ENCODE measurements around the gene GIPC3.

The GIPC3 gene, protein sequence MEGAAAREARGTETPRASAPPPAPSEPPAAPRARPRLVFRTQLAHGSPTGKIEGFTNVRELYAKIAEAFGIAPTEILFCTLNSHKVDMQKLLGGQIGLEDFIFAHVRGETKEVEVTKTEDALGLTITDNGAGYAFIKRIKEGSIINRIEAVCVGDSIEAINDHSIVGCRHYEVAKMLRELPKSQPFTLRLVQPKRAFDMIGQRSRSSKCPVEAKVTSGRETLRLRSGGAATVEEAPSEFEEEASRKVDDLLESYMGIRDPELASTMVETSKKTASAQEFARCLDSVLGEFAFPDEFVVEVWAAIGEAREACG

DNA sequence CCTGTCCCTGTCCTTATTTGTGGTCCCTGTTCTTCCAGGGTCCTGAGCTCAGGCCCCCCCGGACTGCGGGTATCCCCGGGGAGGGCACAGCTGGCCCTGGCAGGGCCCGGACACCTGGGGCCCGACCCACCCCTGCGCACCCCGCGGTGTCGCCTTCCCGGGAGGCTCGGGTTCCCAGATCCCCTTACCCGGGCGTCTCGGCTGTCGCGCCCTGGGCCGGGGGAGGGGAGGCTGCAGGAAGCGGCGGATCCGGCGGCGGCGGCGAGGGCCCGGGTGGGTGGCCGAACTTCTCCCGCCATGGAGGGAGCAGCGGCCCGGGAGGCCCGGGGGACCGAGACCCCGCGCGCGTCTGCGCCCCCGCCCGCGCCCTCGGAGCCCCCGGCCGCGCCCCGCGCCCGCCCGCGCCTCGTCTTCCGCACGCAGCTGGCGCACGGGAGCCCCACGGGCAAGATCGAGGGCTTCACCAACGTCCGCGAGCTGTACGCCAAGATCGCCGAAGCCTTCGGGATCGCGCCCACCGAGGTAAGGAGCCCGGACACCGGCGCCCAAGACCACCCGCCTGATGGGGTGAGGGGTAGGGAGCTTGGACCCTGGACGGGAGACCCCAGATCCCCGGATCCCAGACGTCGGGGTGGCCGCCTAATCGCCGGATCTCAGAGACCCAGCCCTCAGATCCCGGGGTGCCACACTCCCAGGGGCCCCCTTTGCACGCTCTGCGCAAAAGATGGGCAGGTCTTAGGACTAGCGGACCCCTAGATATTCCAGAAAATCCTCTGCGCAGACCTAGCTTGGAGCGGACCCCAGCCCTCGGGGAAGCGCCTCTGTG lies at the start of gene GIPC3:
Gene GIPC3, plus strand, starts transcription at position 178 of the 826 bp plus-strand sequence. Its CDS starts 120 bp downstream, at position 298.
- DNase-seq (ENCODE audit: low spot score) = no peak

DNA sequence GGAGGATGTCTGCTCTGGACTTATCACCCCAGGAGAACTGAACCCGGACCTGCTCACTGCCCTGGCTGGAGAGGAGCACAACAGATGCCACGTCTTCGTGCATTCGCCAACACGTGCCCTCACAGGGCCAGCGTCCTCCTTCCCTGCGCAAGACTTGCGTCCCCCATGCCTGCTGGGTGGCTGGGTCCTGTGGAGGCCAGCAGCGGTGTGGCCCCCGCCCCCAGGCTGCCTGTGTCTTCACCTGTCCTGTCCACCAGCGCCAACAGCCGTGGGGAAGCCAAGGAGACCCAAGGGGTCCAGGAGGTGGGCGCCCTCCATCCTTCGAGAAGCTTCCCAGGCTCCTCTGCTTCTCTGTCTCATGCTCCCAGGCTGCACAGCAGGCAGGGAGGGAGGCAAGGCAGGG lies 49.7 kb upstream of the GIPC3 start:
- no peak for DNase-seq (ENCODE audit: low spot score)

DNA sequence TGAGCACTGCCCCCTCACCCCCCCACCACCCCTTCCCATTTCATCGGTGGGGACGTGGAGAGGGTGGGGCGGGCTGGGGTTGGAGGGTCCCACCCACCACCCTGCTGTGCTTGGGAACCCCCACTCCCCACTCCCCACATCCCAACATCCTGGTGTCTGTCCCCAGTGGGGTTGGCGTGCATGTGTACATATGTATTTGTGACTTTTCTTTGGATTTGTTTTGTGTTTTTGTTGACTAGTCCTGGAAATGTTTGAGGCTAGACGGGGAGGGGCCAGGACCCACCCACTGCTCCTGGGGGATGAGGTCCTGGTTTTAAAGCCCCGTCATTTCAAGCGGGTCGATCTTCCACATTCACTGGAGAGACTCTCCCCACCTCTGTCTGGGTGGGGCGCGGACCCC lies 49.3 kb upstream of the GIPC3 start:
- DNase-seq (ENCODE audit: low spot score) = no peak

DNA sequence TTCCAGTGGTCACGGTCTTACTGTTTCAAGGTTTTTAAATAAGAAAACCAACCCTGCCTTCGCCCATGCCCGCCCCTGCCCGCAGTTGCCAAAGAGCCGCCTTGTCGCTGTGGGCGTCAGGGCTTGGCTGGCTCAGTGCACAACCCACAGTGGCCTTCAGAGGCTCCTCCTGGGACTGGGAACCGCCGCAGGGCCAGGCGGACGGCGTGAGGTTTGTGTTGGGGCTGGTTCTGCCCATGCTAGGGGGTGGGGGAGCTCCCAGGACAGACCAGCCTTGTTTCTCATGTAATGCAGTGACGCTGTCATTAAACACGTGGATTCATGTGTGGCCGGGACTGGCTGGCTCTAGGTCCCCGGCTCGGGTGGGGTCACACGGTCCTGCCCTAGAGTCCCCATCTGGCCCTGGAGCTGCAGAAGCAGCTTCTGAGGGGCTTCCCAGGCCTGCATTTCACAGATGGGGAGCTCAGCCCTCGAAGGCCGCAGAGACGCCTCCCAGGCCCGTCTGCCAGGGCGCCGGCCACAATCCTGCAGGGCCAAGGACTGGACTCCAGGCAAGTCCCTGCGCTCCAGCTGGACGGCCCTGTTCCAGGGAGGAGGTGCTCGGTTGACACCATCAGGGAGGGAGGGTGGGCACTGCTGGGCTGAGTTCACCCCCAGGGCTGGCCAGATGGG lies 48.7 kb upstream of the GIPC3 start:
- DNase-seq (ENCODE audit: low spot score) = peak; percentile 38

DNA sequence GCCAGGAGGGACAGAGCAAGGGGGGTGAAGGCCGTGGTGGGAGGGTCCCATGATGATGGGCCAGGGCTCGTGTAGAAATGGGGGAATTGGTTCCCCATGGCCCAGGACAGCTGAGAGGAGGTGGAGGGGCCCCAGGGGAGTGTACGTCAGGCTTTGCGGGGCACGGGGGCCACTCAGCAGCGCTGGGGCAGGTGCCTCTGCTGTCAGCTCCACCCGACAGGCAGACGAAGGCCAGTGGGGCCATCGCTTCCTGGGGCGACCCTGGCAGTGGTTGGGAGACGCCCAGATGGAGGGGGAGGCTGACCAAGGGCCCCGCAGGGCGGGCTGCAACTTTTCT lies 48.2 kb upstream of the GIPC3 start:
- no peak for DNase-seq (ENCODE audit: low spot score)

DNA sequence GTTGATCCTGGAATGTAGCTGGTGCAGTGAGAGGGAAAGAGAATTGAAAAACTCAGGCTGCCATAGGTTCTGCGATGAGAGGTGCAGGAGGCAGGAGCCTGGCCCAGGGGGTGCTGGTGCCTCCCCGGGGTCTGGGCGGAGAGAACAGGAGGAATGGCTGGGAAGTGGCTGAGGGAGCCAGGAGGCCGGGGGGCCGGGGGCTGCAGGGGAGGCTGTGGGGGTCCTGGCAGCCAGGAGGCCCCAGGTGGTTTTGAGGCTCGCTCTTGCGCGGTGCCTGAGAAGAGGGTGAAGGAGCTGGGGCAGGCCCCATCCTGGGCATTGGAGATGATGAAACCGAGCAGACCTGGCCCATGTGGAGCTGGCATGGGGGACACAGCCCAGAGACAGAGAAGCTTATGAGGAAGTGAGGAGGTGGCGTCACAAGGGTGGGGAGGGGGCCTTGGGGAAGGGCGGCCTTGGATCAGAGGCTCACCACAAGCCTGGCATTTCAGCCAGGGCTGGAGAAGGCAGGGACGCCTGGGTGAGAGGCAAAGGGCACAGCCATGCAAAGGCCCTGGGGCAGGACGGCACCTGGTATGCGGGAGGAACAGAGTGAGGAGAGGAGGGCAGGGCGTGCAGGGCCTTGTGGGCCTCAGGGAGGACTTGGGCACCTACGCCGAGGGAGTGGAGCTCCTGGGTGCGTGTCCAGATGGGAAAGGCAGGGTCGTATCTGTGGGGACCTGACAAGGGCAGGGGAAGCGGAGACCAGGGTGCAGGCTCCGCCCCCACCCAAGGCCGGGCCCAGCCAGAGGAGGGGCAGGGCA lies 47.6 kb upstream of the GIPC3 start:
- no peak for DNase-seq (ENCODE audit: low spot score)

DNA sequence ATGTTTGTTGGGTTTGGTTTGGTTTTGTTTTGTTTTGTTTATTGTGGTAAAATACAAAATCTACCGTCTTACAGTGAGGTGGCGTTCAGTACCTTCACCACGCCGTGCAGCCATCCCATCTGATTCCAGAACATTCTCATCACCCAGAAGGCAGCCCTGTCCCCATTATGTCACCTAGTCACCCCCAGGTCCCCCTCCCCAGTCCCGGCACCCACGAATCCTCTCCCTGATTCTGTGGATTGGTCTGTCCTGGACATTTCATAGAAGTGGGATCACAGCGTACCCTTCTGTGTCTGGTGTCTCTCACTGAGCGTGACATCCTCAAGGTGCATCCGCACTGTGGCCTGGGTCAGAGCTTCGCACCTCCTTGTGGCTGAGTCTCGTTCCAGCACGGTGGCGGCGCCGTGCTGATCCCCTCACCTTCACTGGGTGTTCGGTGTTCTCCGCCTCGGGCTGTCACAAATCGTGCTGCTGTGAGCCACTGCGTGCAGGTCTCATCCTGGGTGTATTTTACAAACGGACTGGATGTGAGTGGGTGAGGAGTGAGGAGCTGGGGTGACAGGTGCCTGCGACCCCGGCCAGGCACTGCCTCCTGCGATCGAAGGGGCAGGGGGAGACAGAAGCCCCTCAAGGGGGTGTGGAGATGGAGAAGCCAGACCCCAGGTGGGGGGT lies 46.9 kb upstream of the GIPC3 start:
- DNase-seq (ENCODE audit: low spot score) = no peak

DNA sequence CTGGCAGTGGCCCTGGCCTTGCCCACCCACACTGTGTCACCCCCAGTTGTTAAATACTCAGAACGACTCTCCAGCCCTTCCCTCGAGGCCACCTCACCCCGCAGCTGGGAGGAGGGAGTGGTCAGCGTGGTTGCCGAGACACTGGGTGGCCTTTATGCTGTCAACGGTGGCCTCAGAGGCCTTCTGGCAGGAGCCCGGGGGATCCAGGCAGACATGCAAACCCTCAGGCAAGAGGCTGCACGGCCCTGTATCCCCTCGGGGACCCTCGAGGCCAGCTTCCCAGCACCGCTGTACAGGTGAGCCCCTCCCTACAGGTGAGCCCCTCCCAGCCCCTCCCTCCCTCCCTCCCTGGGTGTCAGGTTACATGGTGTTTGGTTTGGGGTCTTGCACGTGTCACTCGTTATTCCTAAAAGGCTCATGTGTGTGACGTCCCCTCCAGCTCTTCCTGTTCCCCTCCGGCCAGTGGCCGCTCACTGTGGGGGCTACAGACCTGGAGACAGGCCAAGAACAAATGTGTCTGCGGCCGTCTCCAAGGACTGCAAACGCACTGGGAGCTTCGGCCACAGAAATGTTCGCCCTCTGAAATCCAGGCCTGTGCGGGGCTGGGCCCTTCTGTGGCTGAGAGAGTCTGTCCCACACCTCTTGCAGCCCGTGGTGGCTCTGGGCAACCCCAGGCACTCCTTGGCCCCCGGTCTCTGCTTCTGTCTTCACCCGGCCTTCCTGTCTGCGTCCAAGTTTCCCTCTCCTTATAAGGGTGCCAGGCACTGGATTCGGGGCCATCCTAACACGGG lies 46.1 kb upstream of the GIPC3 start, which contains the start of gene TEKTIP1:
Gene TEKTIP1, plus strand, starts transcription at position 210 of the 791 bp plus-strand sequence. Its CDS starts 4 bp downstream, at position 214.
- peak; percentile 33 for DNase-seq (ENCODE audit: low spot score)

DNA sequence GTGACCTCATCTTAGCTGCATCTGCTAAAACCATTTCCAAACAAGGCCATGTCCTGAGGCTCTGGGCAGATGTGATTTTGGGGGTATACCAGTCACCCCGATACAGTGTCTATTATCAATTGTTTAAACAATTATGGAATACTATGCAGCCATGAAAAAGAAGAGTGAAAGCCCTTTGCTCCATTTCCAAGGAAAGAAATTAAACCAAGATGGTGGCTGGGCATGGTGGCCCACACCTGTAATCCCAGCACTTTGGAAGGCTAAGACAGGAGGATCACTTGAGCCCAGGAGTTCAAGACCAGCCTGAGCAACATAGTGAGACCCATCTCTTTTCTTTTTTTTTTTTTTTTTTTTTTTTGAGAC lies 45.5 kb upstream of the GIPC3 start:
- DNase-seq (ENCODE audit: low spot score) = no peak

DNA sequence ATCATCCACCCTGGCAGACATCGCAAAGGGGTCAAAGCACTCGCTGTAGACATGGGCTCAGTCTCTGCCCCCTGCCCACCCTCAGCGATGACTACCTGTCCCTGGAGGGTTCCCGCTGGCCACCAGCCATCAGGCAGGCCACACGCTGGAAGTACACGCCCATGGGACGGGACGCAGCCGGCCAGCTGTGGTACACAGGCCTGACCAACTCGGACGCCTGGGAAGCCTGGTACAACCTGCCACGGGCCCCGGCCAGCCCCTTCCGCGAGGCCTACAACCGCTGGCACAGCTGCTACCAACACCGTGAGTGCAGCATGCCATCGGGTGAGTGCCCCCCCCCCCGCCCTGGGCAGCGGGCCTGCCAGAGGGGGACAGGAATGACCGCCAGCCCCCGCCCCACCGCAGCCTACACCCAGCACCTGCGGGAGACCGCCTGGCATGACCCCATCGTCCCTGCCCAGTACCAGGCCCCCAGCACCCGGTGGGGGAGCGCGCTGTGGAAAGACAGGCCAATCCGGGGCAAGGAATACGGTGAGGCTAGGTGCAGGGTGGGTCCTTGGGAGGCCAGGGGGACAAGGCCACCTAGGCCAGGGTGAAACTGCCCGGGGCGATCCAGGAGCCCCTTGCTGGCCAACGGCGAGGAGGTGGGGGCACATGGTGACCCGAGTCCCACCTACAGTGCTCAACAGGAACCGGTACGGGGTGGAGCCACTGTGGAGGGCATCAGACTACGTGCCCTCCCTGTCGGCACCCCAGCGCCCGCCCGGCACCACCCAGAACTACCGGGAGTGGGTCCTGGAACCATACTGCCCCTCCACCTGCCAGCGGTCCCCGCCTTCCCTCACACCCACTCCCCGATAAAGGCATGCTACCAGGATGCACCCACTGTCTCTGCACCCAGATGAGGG lies 41.9 kb upstream of the GIPC3 start:
- no peak for DNase-seq (ENCODE audit: low spot score)

DNA sequence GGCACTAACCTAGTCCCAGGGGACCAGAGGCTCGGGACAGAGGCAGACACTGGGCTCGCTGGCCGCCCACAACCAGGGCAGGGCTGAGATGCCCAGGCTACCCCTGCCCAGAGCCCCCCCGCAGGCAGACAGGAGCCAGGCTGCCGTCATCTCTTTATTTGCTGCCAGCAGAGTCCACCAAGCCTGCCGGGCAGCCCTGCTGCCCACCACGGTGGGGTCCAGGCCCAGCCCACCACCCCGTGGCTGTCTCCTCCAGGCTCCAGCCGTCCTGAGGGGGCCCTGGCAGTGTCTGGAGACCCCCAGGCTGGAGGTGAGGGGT lies 41.3 kb upstream of the GIPC3 start:
- DNase-seq (ENCODE audit: low spot score) = no peak

DNA sequence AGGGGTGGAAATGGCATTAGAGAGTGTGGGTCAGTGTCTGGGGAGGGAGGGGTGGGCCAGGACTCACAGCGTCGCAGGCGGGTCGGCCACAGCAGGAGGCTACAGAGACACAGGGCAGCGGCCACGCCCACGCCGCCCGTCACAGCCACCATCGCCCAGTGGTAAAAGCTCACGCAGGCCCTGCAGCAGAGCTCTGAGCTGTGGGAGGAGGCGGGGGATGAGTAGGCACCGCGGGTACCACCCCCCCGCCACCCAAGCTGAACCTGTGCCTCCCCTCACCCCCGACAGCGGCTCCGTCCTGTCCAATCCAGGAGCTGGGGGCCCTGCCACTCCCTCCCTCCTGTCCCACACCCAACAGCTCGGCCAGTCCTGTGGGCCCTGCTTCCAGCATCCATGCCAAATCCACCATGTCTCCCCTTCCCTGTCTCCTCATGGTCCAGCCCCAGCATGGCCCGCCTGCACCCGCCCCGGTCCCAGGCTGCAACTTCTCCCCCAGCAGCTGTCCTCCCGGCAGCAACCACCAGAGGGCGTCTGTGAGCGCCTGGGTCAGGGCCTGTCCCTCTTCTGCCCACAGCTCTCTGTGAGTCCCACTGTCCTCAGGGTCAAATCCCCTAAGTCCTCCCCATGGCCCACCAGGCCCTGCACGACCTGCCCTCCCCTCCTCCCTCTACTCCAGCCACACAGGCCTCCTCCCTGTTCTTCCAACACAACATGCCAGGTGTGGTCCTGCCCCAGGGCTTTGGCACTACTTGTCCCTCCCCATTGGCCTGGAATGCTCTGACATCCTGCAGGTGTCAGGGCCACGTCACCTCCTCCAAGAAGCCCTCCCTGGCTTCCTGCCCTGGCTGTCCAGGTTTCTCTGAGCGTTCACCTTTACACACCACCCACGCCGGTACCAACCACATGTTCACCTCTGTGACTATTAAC lies 40.3 kb upstream of the GIPC3 start:
- peak; percentile 61 for DNase-seq (ENCODE audit: low spot score)

DNA sequence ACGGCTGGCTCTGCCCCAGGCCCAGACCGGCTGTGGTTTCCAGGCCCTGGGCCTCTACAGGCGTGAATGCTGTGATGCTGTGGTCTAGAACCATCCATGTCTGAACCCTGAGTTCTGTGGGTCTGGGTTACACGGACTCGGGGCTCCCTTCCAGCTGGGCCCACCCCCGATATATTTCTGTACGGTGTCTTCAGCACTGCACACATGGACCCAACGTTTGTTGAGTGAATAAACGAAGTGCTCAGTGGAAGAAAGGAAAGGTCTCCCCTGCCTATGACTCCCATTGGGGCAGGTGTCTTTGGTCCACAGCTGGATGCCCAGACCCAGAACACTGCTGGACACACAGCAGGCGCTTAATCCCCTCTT lies 39.6 kb upstream of the GIPC3 start:
- DNase-seq (ENCODE audit: low spot score) = no peak

DNA sequence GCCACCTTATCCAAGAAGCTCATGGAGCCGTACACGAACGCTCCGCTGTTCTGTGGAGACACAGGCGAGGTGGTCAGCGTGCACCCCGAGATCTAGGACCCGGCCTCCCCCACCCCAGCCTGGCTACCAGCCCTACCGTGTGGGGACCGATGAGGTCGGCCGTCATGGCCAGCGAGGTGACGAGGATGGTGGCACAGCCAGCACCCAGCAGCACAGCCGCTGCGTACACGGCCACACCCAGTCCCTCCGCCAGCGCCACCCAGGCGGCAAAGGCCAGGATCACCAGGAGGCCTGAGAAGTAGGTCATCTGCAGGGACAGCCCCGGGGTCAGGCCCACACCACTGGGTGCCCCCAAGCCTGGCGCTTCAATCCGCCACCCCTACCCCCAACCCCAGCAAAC lies 39.2 kb upstream of the GIPC3 start:
- no peak for DNase-seq (ENCODE audit: low spot score)

DNA sequence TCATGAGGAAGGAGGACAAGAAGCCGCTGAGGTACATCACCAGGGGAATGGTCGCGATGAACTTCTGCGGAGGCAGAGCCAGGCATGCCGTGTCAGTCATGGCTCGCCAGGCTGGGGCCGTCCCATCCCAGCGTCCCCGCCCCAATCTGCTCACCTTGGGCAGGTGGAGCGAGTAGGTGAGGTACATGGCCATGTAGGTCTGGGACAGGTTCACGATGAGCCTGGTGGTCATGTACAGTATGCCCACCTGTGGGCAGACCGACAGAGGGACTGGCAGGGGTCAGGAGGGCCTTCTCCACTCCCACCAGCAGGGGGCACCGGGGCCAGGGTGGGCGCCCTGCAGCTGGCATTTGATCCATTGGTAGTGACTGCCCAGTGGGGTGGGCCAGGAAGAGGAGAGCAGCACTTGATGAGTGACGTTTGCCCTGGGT lies 38.0 kb upstream of the GIPC3 start:
- DNase-seq (ENCODE audit: low spot score) = no peak

DNA sequence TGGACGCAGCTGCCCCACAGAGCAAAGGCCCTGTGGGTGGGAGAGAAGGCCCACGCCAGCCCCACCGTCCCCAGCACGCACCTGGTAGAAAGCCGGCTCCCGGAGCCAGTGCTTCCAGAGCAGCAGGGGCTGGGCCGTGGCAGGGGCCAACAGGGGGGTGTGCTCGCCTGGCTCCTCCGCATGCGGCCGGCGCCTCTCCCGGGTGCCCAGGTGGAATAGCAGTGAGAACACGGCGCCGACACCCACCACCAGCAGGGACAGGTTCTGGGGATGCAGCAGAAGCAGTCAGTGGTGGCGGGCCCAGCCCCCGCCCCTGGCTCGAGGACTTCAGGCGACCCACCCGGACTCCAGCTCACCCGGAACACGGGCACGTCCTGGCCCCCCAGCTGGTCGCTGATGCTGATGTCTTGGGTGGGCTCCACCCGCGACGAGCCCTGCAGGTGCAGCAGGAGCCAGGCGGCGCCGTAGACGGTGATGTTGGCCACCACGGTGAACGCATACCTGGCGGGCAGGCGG lies 37.5 kb upstream of the GIPC3 start:
- DNase-seq (ENCODE audit: low spot score) = no peak

DNA sequence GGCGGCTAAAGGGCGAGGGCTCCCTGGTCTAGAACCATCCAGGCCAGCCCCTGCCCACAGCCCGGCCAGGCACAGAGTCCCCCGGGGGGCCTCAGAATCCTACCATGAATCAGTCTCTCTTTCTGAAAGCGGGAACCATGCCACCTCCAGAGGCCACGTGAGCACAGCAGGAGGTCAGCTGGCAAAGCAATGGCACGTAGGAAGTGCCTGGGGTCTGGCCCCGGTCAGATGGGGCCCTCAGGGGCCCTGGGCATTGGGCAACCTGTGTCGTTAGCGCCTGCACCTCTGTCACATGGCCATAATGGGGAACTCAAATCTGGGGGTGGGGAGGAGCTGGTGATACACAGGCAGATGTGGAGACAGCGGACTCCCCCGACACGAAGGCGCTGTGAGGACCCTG lies 36.7 kb upstream of the GIPC3 start:
- DNase-seq (ENCODE audit: low spot score) = no peak

DNA sequence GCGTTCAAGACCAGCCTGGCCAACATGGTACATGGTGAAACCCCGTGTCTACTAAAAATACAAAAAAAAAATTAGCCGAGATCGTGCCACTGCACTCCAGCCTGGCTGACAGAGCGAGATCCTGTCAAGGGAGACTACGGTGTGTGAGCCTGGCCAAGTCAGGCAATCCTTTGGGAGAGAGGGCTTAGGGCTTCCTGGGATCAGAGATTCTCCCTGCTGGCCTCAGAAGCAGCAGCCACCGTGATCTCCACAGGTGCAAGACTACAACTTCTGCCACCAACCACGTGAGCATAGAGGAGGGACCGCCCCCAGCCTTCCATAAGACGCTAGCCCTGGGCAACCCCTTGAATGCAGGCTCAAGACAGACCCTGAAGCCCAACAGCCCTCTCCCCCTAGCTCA lies 35.5 kb upstream of the GIPC3 start:
- no peak for DNase-seq (ENCODE audit: low spot score)
